GM21717 (cell line): ENCODE measurements around the gene KCNQ1.

Experiments
- ATAC-seq: cut with Tn5 transposase; IDR thresholded peaks from one replicate; pipeline ENCODE4 v1.9.1; 2021; ENCODE audit warnings: mild to moderate bottlenecking, moderate library complexity; ENCODE audit not compliant: unreplicated experiment

The KCNQ1 gene

GRCh38 chr11:2661173-2662023 lies 216.6 kb downstream of the KCNQ1 start:
- ATAC-seq, result no peak

GRCh38 chr11:2662024-2662312 lies 217.2 kb downstream of the KCNQ1 start:
- ATAC-seq, result no peak

- no peak for ATAC-seq
Measured at GRCh38 chr11:2662430-2663299, 217.9 kb downstream of the KCNQ1 start.

GRCh38 chr11:2663506-2663905 lies 218.7 kb downstream of the KCNQ1 start:
- ATAC-seq, result no peak

- no peak for ATAC-seq
Measured at GRCh38 chr11:2663915-2664314, 219.1 kb downstream of the KCNQ1 start.

GRCh38 chr11:2664376-2664775 lies 219.6 kb downstream of the KCNQ1 start:
- no peak for ATAC-seq

GRCh38 chr11:2664791-2665525 lies 220.2 kb downstream of the KCNQ1 start:
- ATAC-seq, result no peak

GRCh38 chr11:2665526-2666400 lies 221.0 kb downstream of the KCNQ1 start:
- ATAC-seq, result no peak

- no peak for ATAC-seq
Measured at GRCh38 chr11:2666401-2666741, 221.6 kb downstream of the KCNQ1 start.

GRCh38 chr11:2666828-2667570 lies 222.2 kb downstream of the KCNQ1 start:
- no peak for ATAC-seq

GRCh38 chr11:2667940-2668339 lies 223.1 kb downstream of the KCNQ1 start:
- ATAC-seq, result no peak

- no peak for ATAC-seq
Measured at GRCh38 chr11:2668876-2669275, 224.1 kb downstream of the KCNQ1 start.

GRCh38 chr11:2669634-2670469 lies 225.0 kb downstream of the KCNQ1 start:
- ATAC-seq, result no peak

GRCh38 chr11:2670541-2671100 lies 225.8 kb downstream of the KCNQ1 start:
- no peak for ATAC-seq

- no peak for ATAC-seq
Measured at GRCh38 chr11:2671748-2672147, 226.9 kb downstream of the KCNQ1 start.

GRCh38 chr11:2672553-2673249 lies 227.9 kb downstream of the KCNQ1 start:
- ATAC-seq, result no peak

GRCh38 chr11:2673250-2673610 lies 228.4 kb downstream of the KCNQ1 start:
- no peak for ATAC-seq

- no peak for ATAC-seq
Measured at GRCh38 chr11:2673871-2674471, 229.2 kb downstream of the KCNQ1 start.
